NOMO-1 treated with DMSO at 0.1 percent for 48 hours (cell line): Measurements from ENCODE around the gene CCDC12.

ENCODE experiments used
- DNase-seq: peaks from one replicate; lab custom pipeline; 2025; ENCODE audit not compliant: unreplicated experiment; lab: John Stamatoyannopoulos, UW

CCDC12 gene

DNA sequence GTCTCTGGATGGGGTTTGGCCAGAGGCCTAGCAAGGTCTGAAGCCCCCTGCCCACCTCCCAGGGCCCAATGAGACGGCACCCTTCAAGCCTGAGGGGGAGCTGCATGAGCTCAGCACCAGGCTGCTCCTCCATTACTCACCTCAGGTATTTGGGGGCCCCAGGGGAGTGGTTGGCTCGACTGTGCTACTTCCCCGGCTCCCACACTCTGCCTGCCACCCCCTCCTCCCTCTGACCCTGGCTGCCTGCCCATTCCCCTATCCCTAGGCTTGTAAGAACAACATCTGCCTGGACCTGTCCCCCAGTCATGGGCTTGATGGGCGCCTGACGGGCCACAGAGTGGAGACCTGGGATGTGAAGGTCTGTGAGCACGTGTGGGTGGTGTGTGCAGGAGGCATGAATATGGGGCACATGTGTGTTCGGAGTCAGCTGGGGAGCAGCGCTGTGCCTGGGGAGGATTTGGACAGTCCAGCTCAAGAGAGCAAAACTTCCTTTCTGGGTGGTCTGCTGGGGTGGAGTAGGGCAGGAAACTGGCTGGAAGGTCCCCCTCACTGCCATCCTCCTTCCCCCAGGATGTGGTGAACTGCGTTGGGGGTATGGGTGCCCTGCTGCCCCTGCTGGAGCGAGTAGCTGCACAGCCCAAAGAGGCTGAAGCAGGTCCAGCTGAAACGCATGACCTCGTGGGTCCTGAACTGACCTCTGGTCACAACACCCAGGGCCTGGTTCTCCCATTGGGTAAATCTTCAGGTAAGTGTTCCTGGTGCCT lies 20.3 kb upstream of the CCDC12 start:
- DNase-seq = no peak

DNA sequence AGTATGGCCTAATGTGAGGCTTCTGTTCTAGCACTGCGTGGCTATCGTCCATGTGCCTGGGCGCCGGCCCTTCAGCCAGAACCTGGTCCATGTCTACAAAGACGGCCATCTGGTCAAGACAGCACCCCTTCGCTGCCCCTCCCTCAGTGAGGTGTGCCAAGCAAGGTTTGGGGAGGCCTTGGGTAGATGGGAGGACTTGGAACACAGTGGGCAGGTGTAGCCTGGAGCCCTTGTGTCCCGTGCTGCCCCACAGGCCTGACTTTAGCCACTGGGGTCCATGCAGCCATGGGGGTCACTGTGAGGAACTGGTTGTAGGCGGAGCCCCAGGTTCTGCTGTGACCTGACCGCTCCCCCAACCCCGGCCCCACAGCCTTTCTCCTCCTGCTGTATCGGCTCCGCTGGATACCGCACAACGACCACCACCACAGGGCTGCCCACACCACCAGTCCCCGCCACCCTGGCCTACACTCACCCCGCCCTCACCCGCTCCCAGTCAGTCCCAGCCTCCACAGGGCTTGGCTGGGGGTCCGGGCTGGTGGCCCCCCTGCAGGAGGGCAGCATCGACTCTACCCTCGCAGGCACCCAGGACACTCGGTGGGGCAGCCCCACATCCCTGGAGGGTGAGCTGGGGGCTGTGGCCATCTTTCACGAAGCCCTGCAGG lies 19.5 kb upstream of the CCDC12 start:
- no peak for DNase-seq

DNA sequence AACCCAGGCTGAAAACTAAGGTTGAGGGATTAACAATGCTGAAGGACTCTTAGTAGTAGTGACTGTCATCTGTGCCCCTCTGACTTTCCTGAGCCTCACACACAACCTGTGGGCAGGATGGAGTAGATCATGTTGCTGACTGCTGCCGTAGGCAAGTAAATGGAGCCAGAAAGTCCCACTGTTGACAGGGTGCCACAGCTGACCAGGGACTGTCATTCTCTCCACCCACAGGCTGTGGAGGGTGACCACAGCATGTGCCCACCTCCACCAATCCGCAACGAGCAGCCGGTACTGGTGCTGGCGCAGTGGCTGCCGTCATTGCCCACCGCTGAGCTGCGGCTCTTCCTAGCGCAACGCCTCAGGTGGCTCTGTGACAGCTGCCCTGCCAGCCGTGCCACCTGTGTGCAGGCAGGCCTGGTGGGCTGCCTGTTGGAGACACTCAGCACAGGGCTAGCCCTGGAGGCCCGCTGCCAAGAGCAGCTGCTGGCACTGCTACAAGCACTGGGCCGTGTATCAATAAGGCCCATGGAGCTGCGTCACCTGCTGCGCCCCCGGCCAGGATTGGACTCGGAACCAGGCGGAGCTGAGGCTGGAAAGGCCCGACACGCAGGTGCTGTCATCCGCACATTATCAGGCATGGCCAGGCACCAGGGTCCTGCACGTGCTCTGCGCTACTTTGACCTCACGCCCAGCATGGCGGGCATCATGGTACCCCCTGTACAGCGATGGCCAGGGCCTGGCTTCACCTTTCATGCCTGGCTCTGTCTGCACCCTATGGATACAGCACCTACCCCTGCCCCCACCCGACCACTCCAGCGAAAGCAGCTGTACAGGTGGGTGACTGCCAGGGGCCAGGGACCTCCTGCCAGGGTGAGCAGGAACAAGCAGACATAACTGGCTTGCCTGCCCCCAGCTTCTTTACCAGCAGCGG lies 18.5 kb upstream of the CCDC12 start:
- DNase-seq = no peak

DNA sequence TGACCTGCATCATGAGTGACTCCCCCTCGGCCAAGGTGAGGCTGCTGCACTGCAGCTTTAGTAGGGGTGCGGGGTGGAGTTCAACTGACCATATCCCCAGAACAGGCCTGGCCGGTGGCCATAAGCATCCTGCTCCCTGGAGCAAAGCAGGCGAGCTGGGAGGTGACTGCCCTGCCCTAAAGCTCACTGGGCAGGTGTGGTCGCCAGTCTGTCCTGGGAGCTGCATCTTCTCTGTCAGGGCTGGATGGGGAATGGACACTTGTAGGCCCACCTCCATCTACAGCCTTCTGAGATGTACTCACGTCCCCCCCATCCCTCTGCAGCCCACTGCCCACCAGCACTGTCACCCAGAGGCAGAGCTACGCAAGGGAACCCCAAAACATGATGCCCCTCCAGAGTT lies 17.4 kb upstream of the CCDC12 start:
- no peak for DNase-seq

DNA sequence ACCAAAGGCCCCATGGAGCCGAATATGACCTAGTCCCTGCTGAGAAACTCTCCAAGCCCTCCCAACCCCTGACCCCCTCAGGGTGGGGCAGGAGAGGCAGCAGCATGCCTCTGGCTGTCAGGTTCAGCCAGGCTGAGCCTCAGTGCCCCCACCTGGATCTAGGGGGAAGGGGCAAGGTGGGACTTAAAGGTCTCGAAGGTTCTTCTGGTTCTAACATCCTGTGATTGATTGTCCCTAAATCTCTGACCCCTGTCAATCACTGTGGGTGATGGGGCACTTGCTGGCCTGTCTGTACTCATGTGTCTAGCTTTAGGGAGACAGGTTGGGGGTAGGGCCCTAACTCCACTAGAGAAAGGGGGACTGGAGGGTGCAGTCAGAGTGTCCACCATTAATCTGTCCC lies 16.7 kb upstream of the CCDC12 start:
- no peak for DNase-seq

DNA sequence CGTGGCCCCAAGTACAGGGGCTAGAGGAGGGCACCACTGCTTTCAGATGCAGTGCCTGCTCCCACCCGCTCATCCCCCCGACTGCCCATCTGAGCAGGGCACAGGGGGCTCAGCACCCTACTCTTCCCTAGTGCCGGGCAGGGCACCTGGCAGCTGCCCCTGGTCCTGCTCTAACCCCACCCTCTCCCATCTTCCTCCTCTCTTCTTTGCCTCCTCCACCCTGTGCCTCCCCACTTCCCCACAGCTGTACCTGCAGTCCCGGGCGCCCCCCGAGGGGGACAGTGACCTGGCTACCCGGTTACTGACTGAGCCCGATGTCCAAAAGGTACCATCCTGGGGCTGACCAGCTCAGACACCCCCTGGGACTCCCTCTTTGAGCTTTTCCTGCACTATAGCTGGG lies 15.7 kb upstream of the CCDC12 start:
- DNase-seq = no peak

DNA sequence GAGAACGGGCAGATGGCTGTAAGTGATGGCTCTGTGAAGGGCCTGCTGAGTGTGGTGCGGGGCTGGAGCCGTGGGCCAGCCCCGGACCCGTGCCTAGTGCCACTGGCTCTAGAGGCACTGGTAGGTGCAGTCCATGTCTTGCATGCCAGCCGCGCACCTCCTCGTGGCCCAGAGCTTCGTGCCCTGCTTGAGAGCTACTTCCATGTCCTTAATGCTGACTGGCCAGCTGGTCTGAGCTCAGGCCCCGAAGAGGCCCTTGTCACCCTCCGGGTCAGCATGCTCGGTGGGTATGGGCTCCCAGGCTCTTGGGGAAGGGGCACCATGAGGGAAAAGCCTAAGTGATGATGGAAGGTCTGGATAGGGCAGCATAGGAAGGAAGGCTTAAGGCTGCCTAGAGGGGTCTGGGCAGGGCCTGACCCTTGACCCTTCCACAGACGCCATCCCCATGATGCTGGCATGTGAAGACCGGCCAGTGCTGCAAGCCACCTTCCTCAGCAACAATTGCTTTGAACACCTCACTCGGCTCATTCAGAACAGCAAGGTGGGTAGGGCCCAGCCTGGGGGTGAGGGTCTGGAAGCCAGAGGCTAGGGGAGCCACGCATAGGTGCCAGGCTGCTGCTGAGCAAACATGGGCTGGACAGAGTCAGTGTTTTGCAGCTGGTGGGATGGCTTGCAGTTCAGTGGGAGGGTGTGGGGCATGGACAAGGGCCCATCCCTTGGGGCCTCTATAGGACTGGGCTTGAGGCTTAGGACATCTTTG lies 15.0 kb upstream of the CCDC12 start:
- no peak for DNase-seq

DNA sequence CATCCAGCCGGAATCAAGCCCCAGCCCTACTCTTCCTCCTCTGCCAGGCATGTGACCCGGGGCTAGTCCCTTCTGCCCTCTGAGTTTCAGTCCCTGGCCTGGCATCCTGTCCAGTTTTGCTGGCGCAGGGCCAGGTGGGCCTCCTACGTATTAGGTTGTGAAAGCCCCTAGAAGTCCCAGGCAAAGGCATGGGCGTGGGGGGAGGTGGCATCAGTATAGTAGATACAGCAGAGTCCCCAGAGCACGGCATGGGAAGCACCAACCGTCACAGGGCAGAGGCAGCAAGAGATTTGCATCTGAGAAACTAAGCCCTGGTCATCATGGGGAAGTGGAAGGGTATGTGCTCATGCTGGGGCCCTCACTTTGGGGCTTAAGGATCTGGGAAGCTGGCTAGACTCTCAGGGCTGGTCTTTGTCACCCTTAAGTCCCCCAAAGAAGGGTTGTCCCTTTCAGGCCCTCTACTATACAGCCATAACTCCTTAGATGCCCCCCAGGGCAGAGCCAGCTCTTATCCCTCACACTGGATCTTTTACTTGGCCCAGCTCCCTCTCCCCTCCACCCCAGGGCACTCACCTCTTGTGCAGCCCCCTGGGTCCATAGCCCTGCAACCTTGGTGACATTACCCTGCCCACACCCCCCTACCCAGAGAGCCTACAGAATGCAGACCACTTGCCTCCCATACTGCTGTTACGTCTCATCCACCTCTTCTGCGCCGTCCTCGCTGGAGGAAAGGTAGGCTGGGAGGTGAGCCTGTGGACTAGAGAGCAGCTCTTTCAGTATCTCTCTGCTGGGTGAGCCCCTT lies 14.2 kb upstream of the CCDC12 start:
- DNase-seq = peak; percentile 63

DNA sequence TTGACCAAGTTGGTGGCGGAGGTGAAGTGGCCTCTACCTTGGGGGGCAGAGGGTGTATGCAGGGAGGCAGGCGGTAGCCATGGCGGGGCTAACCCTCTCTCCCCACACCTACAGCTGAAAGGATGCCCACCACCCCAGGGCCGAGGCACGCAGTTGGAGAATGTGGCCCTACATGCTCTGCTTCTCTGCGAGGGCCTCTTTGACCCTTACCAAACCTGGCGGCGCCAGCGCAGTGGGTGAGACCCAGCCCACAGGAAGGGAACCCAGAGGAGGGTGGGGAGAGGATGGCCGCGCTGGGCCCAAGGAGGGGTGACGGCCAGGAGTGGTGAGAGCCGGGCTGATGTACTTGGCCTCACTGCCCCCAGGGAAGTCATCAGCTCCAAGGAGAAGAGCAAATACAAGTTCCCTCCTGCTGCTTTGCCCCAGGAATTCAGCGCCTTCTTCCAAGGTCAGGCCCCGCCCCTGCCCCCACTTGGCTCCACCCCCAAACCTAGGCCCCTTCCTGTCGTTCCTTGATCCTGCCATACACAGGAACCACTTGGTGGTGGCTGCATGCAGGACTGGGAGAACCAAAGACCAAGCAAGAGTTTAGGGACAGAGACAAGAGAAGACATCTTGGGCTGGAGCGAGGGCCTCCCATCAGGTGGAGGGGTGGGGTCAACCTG lies 12.7 kb upstream of the CCDC12 start:
- DNase-seq = no peak

DNA sequence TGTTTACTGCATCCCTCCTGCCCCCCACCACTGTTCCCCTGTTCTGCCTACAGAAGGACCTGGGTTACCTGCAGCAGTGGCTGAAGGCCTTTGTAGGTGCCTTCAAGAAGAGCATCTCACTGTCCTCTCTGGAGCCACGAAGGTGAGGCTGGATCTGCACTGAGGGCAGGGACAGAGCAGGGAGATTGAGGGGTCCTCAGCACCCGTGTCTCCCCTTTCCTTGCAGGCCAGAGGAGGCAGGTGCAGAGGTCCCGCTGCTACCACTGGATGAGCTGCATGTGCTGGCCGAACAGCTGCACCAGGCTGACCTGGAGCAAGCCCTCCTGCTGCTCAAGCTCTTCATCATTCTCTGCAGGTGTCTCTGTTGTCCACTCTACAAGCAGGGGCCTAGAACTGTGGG lies 12.1 kb upstream of the CCDC12 start:
- no peak for DNase-seq

DNA sequence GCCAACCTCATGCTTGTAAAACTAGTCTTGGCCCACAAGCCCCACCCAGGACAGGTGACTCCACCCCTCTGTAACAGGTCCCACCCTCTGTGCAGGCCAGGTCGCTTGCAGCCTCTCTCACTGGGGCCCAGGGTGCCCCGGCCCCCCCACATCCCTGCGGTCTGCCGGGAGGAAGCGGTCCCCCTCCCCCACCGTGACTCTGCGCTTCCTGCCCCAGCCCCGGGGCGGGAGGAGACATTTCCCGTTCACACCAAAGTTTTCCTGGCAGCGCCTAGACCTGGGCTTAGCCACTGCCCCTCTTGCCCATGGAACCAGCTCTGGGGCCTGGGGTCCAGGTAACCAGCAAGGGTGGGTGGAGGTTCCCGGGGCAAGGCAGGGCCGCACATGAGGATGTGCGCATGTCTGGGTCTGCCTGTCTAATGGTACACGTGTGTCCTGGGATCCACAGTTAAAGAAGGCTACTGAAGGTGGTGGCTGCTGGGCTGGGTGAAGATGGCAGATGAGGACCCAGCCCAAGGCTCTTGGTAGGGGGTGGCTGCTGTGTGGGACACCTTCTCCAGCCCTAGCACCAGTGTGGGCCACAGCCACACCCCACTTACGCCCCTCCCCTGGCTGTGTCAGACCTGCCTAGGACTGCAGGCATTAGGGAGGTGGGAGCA lies 11.3 kb upstream of the CCDC12 start:
- DNase-seq = peak; percentile 82

DNA sequence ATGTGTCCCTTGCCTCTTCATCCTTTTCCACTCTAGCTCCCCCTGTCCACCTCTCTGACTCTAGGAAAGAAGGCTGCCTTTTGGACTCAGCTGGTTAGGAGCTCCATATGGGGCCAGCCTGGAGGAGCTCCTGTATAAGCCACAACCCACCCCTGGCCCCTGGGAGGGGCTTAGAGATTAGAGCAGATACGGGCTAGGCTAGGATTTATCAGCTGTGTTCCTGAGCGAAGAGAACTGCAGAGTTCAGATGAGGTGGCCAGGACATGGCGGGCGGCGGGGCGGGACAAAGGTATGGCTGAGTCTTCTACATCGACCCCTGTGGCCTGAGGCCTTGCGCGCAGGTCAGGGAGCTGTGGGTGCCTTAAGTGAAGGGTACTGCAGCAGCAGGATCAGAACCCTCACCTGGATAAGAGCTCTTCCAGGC lies 10.8 kb upstream of the CCDC12 start:
- DNase-seq = no peak

DNA sequence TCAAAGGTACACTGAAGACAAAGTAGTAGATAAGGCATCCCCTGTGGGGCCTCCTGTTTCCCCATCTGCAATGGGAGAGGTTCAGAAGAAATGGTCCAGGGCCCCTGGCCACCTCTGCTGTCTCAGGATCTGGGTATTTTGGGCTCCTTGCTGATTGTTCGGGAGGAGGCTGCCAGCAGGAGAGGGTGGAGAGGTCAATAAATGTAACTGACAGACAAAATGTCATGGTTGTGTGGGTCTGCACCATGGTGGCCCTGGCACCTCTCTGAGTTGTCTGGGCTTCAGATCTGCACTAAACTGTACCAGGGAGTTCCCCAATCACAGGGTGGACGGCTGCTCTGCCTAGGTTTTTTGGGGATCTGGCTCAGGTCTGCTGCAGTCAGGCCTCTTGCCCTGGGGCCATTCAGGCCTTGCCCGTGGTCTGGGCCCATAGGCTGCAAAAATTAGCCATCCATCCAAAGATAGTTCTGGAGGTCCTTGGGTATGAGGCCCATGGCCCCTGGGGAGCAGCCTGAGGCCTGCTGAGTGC lies 10.3 kb upstream of the CCDC12 start:
- DNase-seq = no peak

DNA sequence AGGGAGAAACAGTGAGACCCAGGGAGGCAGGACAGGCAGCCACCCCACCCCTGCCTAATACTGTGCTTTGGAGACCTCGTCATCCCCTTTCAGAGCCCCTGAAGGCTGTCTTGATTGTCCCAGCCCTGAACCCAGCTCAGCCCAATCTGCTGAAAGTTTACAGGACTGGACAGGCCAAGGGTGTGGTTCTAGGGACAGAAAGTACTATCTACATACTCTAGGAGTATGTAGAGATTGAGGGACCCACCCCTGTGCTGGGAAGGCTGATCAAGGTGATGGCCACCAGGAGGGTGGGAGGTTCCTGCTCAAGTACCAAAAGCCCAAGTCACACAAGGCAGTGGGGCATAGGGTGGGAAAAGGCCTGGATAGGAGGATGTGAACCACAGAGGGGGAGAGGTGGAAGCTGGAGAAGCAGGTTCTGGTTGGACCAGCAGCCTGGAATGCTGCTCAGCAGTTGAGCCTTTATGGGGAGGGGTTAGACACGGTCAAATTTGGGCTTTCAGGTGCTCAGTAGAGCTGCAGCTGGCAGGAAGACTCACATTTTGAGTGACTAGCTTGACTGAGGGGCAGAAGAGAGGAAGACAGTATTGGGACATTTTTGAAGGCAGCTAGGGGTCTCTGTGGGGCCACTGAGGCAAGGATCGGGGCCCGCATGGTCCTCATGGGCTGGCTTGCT lies 9.6 kb upstream of the CCDC12 start:
- no peak for DNase-seq

DNA sequence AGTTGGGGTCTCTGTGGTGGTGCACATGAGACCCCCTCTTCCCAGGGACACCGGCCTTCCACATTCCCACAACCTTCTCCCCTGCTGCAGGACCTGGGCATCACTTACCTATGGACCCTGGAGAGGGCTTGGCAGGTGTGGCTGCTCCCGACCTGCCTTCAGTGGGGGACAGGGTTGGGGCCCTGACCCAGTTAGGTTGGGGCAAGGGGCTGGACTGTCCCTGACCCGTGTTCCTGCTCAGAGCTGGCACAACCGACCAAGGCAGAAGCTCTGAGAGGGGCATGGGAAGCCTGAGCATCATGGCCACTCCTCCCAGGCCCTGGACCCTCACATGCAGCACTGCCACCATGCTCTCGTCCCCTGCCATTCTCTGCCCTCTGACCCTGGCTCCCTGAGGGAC lies 9.0 kb upstream of the CCDC12 start:
- DNase-seq = no peak

DNA sequence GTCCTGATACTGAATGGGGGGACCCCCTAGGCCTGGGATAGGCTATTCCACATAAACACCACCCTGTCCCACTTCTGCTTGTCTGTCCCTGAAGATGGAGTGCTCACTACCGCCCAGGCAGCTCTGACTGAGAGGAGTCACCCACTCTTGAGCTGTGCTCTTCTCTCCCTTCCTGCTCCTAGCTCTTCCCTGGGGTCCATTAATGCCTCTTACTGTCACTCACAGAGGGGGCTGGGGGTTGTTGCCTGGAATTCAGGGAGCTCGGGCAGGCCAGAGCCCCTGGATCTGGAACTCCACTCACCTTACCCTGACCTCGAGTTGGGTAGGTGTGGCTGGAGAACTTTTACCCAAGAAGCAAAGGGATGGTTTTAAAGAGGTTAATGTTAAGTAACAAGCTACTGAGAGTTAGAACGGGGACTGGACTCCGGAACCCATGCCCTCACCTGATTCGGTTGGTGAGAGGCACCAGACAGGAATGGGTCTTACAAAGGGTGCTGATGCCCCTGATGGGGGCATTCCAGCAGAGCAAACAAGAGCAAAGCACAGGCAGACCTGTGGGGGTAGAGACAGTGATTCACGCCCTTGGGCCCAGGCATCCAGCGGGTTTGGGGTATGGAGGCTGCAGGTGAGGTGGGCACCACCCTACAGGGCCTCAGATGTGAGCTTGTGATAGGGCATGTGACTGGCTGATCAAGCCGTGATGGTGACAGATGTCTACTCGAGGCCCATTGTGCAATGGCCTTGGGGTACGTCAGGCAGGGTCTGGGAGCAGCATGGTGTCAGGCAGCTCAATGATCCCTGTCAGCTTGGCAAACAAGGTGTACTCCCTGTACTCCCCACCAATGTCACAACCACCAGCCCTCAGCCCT lies 8.3 kb upstream of the CCDC12 start:
- DNase-seq = no peak

DNA sequence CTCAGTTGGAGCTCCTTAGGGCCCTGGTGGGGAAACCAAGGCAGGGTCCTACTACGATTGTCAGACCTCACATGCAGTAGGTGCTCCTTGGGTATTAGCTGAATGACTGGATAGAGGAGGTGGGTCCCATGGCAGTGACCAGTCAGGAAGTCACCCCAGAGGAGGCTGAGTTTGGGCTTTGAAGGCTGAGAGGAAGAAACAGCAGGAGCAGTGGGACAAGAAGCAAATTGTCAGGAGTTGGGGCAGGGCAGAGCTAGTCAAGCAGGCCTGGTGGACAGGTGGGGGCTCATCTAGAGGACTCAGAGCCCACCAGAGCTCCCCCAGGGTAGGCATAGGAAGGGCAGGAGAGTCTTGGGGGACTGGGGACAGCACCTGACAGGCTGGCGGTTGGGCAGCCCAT lies 6.0 kb upstream of the CCDC12 start:
- no peak for DNase-seq
